ENCODE measurements around the gene MRPL32. TPM values are rescaled to one million over a fixed set of nuclear protein-coding genes. Genes with fewer than 3 reads are reported as not detected.
A peak's percentile ranks its signal among the peaks of the same experiment; 100 is the strongest.

Gene MRPL32
- total RNA-seq, 1 donor from 2014 or later: 71.2 TPM

- no peaks in the 10 kb centered on the region for H3K27me3 ChIP-seq (ENCODE audit: insufficient read depth, low read length)
- Mint-ChIP-seq H3K4me1 (ENCODE audit: low read depth, unreplicated experiment) (peaks cover 8% of the 10 kb centered on the region), H3K36me3 (ENCODE audit: low read depth, unreplicated experiment) (peaks cover under 1% of the 10 kb centered on the region), H3K4me3 (ENCODE audit: unreplicated experiment) (no peak overlapping the region), H3K9me3 (ENCODE audit: unreplicated experiment) (no peaks in the 10 kb centered on the region), H3K27me3 (ENCODE audit: low read depth, unreplicated experiment) (no peaks in the 10 kb centered on the region), H3K27ac (ENCODE audit: unreplicated experiment) (no peak overlapping the region)
- no peaks in the 10 kb centered on the region for H3K9me3 ChIP-seq (ENCODE audit: insufficient read depth, low read depth, low read length)
- H3K79me2 ChIP-seq (ENCODE audit: insufficient read depth, low read length): peaks cover 2% of the 10 kb centered on the region
- H4K20me1 ChIP-seq (ENCODE audit: insufficient read depth, low read length): no peaks in the 10 kb centered on the region
- no peak overlapping the region for H3K9ac ChIP-seq (ENCODE audit: low read length)
- TF ChIP-seq EZH2 (IDR thresholded peaks at IDR 0.05; ENCODE audit: insufficient read depth, low read length) (no peak), CTCF (IDR thresholded peaks at IDR 0.05; ENCODE audit: insufficient read depth, low read depth, low read length) (peak; percentile 96)
- H3K36me3 ChIP-seq (ENCODE audit: insufficient read depth, low read length): peaks cover 12% of the 10 kb centered on the region
- DNase-seq (ENCODE audit: low read depth): peak; percentile 26
- H3K27ac ChIP-seq (ENCODE audit: low read depth, low read length): no peak overlapping the region
- H2AFZ ChIP-seq (ENCODE audit: low read depth, low read length): no peak overlapping the region
- peak; percentile 74 for FAIRE-seq
- no peak overlapping the region for H3K4me3 ChIP-seq (ENCODE audit: insufficient read depth, low read depth, low read length)
- no peaks in the 10 kb centered on the region for H3K4me1 ChIP-seq (ENCODE audit: insufficient read depth, low read length)
- no peak overlapping the region for H3K4me2 ChIP-seq (ENCODE audit: low read length)
Observed at GRCh38 chr7:42940985-42941847, 9.0 kb downstream of the MRPL32 start.

GRCh38 chr7:42945821-42946626, 13.8 kb downstream of the MRPL32 start:
- H3K4me2 ChIP-seq (ENCODE audit: low read length): no peak overlapping the region
- TF ChIP-seq EZH2 (IDR thresholded peaks at IDR 0.05; ENCODE audit: insufficient read depth, low read length) (no peak), CTCF (IDR thresholded peaks at IDR 0.05; ENCODE audit: insufficient read depth, low read depth, low read length) (no peak)
- H3K79me2 ChIP-seq (ENCODE audit: insufficient read depth, low read length): no peaks in the 10 kb centered on the region
- H3K27ac ChIP-seq (ENCODE audit: low read depth, low read length): no peak overlapping the region
- Mint-ChIP-seq H3K4me3 (ENCODE audit: unreplicated experiment) (no peak overlapping the region), H3K27me3 (ENCODE audit: low read depth, unreplicated experiment) (no peaks in the 10 kb centered on the region), H3K9me3 (ENCODE audit: unreplicated experiment) (no peaks in the 10 kb centered on the region), H3K27ac (ENCODE audit: unreplicated experiment) (no peak overlapping the region), H3K36me3 (ENCODE audit: low read depth, unreplicated experiment) (no peaks in the 10 kb centered on the region), H3K4me1 (ENCODE audit: low read depth, unreplicated experiment) (peaks cover 12% of the 10 kb centered on the region)
- no peak overlapping the region for H3K9ac ChIP-seq (ENCODE audit: low read length)
- H3K27me3 ChIP-seq (ENCODE audit: insufficient read depth, low read length): no peaks in the 10 kb centered on the region
- no peaks in the 10 kb centered on the region for H3K36me3 ChIP-seq (ENCODE audit: insufficient read depth, low read length)
- FAIRE-seq (no peak), DNase-seq (ENCODE audit: low read depth) (no peak)
- H3K4me1 ChIP-seq (ENCODE audit: insufficient read depth, low read length): no peaks in the 10 kb centered on the region
- no peaks in the 10 kb centered on the region for H3K9me3 ChIP-seq (ENCODE audit: insufficient read depth, low read depth, low read length)
- H3K4me3 ChIP-seq (ENCODE audit: insufficient read depth, low read depth, low read length): no peak overlapping the region
- H4K20me1 ChIP-seq (ENCODE audit: insufficient read depth, low read length): no peaks in the 10 kb centered on the region
- H2AFZ ChIP-seq (ENCODE audit: low read depth, low read length): no peak overlapping the region

Measured in astrocyte (in vitro differentiated cells and primary cell).